Bronchial epithelial cell (primary cell): ENCODE data around the gene NMU. TPM values are rescaled to one million over a fixed set of nuclear protein-coding genes. Genes with fewer than 3 reads are reported as not detected.
"Not testable (repeated sequence)": the region's sequence is repeated elsewhere in the genome, so short reads cannot be mapped to it uniquely, and the experiment has no call there.

ENCODE experiments used
- DNase-seq: peaks from one replicate; pipeline ENCODE4 v3.0.0-alpha.2; 2010; ENCODE audit warnings: low read depth
- FAIRE-seq: peaks from 2 replicates; lab custom pipeline; 2011; peaks lifted over from hg19 to GRCh38; lab: Jason Lieb, UNC
- H3K27me3 ChIP-seq: 2 replicates; pipeline ENCODE4 v1.5.1; 2011; ENCODE audit warnings: low read length; ENCODE audit not compliant: control insufficient read depth, insufficient read depth
- H3K36me3 ChIP-seq: 2 replicates; pipeline ENCODE4 v1.5.1; 2011; ENCODE audit warnings: low read length; ENCODE audit not compliant: control insufficient read depth, insufficient read depth
- H3K4me3 ChIP-seq: 2 replicates; pipeline ENCODE4 v1.5.1; 2011; ENCODE audit warnings: mild to moderate bottlenecking, low read depth, low read length, control low read depth
- CTCF ChIP-seq: IDR thresholded peaks from 2 replicates; pipeline ENCODE4 v1.5.1; 2011; ENCODE audit warnings: mild to moderate bottlenecking, moderate library complexity, low read length, control low read depth, inconsistent platforms; ENCODE audit not compliant: insufficient read depth, severe bottlenecking
- total RNA-seq: library from RNA; depleted of rRNA; stranded (reverse); fragments of >200 nt; gene quantifications from 2 replicates; pipeline ENCODE4 v1.2.1, GENCODE V29; 2014

NMU gene
- total RNA-seq, 1 donor from 2014 or later = 4.2 TPM

- Histone ChIP-seq H3K27me3 (no peaks in the 10 kb centered on the region), H3K4me3 (no peak overlapping the region), H3K36me3 (no peaks in the 10 kb centered on the region)
- DNase-seq (no peak), FAIRE-seq (no peak)
- TF ChIP-seq CTCF = no peak
Observed at GRCh38 chr4:55553441-55554201, 82.5 kb downstream of the NMU start.

GRCh38 chr4:55551964-55552363 is 84.1 kb downstream of the NMU start:
- not testable (repeated sequence) for H3K36me3 ChIP-seq, H3K27me3 ChIP-seq, FAIRE-seq, H3K4me3 ChIP-seq, DNase-seq

- FAIRE-seq = no peak
- Histone ChIP-seq H3K36me3 (no peaks in the 10 kb centered on the region), H3K4me3 (no peak overlapping the region), H3K27me3 (no peaks in the 10 kb centered on the region)
- DNase-seq = peak; percentile 98
- TF ChIP-seq CTCF = no peak
Observed at GRCh38 chr4:55549888-55550287, 86.2 kb downstream of the NMU start.

- Histone ChIP-seq H3K36me3 (no peaks in the 10 kb centered on the region), H3K27me3 (no peaks in the 10 kb centered on the region), H3K4me3 (no peak overlapping the region)
- DNase-seq (no peak), FAIRE-seq (no peak)
- TF ChIP-seq CTCF = no peak
Observed at GRCh38 chr4:55547918-55548317, 88.2 kb downstream of the NMU start.

GRCh38 chr4:55547466-55547770 is 88.7 kb downstream of the NMU start:
- no peaks in the 10 kb centered on the region for H3K36me3 ChIP-seq
- H3K4me3 ChIP-seq = peak overlapping the region; percentile 82
- no peak for TF ChIP-seq CTCF
- DNase-seq = no peak
- no peaks in the 10 kb centered on the region for H3K27me3 ChIP-seq
- FAIRE-seq = no peak

- Histone ChIP-seq H3K27me3 (no peaks in the 10 kb centered on the region), H3K4me3 (peak within 1 kb of the TSS; percentile 82), H3K36me3 (no peaks in the 10 kb centered on the region)
- peak; percentile 61 for DNase-seq
- no peak for FAIRE-seq
- peak; percentile 58 for TF ChIP-seq CTCF
Observed at GRCh38 chr4:55546756-55547465, 89.2 kb downstream of the NMU start, which contains the start of gene CLOCK. CLOCK (minus strand) TSS chr4:55546909; CDS start chr4:55482785, 64,124 bp downstream.
